A549 treated with Mapracorat at 1 μM for 4 hours (cell line): ENCODE data around the gene CDC23. TPM values are rescaled to one million over a fixed set of nuclear protein-coding genes. Genes with fewer than 3 reads are reported as not detected.

Source experiments
- total RNA-seq: library from RNA; stranded (reverse); fragments of 200-300 nt; extraction: Qiagen RNA extraction; gene quantifications from 5 replicates; pipeline ENCODE4 v1.2.3, GENCODE V29; 2022

Gene CDC23
- 23.0 to 28.9 TPM (median 27.7 TPM) in 5 replicates for total RNA-seq

GRCh38 chr5:138213161-138214029 lies at the start of gene CDC23:
TSS of gene CDC23 (minus strand) at chr5:138213323. CDS start at chr5:138213312, 11 bp downstream.

GRCh38 chr5:138178516-138179276 lies 34.4 kb downstream of the CDC23 start, which contains the start of the genes BRD8 and KIF20A:
TSS of gene BRD8 (minus strand) at chr5:138178630. CDS start at chr5:138178614, 16 bp downstream.
TSS of gene KIF20A (plus strand) at chr5:138179112. CDS start at chr5:138179681, 569 bp downstream.

GRCh38 chr5:138138949-138139780 lies 74.0 kb downstream of the CDC23 start, which contains the start of gene NME5:
TSS of gene NME5 (minus strand) at chr5:138139428. CDS start at chr5:138138780, 648 bp downstream.

Other genes starting within 250 kb of the CDC23 start
- gene FAM13B, start 180.2 kb downstream of the CDC23 start, total RNA-seq: 11.1 to 16.8 TPM (median 11.3 TPM) in 5 replicates
- gene WNT8A, start 129.3 kb downstream of the CDC23 start, total RNA-seq: not detected in 5 replicates
- not detected in 5 replicates for gene NME5, start 73.9 kb downstream of the CDC23 start, total RNA-seq
- gene BRD8, start 34.7 kb downstream of the CDC23 start, total RNA-seq: 46.5 to 51.5 TPM (median 47.0 TPM) in 5 replicates
- 37.7 to 49.8 TPM (median 43.8 TPM) in 5 replicates for gene KIF20A, start 34.2 kb downstream of the CDC23 start, total RNA-seq
- 0.18 TPM in 1 of 5 replicates, not detected in the others for gene GFRA3, start 61.3 kb upstream of the CDC23 start, total RNA-seq
- 8.2 to 11.9 TPM (median 10.5 TPM) in 5 replicates for gene CDC25C, start 118.5 kb upstream of the CDC23 start, total RNA-seq
- 17.3 to 21.6 TPM (median 19.5 TPM) in 5 replicates for gene FAM53C, start 124.9 kb upstream of the CDC23 start, total RNA-seq
- gene KDM3B, start 139.4 kb upstream of the CDC23 start, total RNA-seq: 34.0 to 43.3 TPM (median 39.9 TPM) in 5 replicates
- gene REEP2, start 225.7 kb upstream of the CDC23 start, total RNA-seq: 6.8 to 7.4 TPM (median 7.1 TPM) in 5 replicates